GM21360 (cell line): ENCODE results near the gene EFCC1.
"Not testable (repeated sequence)": the region's sequence is repeated elsewhere in the genome, so short reads cannot be mapped to it uniquely, and the experiment has no call there.

Source experiments
- ATAC-seq: cut with Tn5 transposase; IDR thresholded peaks from one replicate; pipeline ENCODE4 v1.9.1; 2021; ENCODE audit warnings: mild to moderate bottlenecking, moderate library complexity; ENCODE audit not compliant: unreplicated experiment

Gene EFCC1

GRCh38 chr3:129068291-129068886 lies 67.3 kb downstream of the EFCC1 start:
- no peak for ATAC-seq

- ATAC-seq: not testable (repeated sequence)
These were observed 68.4 kb downstream of the EFCC1 start for GRCh38 chr3:129069313-129070085.

GRCh38 chr3:129070086-129070885 lies 69.2 kb downstream of the EFCC1 start:
- ATAC-seq: no peak

- ATAC-seq: no peak
These were observed 76.1 kb downstream of the EFCC1 start for GRCh38 chr3:129077222-129077621.

GRCh38 chr3:129078510-129078909 lies 77.4 kb downstream of the EFCC1 start:
- no peak for ATAC-seq

GRCh38 chr3:129081503-129081902 lies 80.4 kb downstream of the EFCC1 start:
- no peak for ATAC-seq

GRCh38 chr3:129082026-129082425 lies 80.9 kb downstream of the EFCC1 start:
- no peak for ATAC-seq

GRCh38 chr3:129084501-129084900 lies 83.4 kb downstream of the EFCC1 start:
- no peak for ATAC-seq

- ATAC-seq: no peak
These were observed 84.1 kb downstream of the EFCC1 start for GRCh38 chr3:129085165-129085715.

- no peak for ATAC-seq
These were observed 84.7 kb downstream of the EFCC1 start for GRCh38 chr3:129085818-129086217.

GRCh38 chr3:129087138-129087702 lies 86.1 kb downstream of the EFCC1 start:
- ATAC-seq: no peak

GRCh38 chr3:129087904-129088303 lies 86.8 kb downstream of the EFCC1 start:
- not testable (repeated sequence) for ATAC-seq

- not testable (repeated sequence) for ATAC-seq
These were observed 87.2 kb downstream of the EFCC1 start for GRCh38 chr3:129088312-129088711.
